BJ (cell line): ENCODE measurements around the gene NEU1. TPM values are rescaled to one million over a fixed set of nuclear protein-coding genes. Genes with fewer than 3 reads are reported as not detected.

Experiments used
- CTCF ChIA-PET: fragments of 350-600 bp; formaldehyde crosslinking; extraction: SDS; loops from one replicate; lab custom pipeline; 2021; ENCODE audit warnings: antibody characterized with exemption, inconsistent platforms; lab: Yijun Ruan, JAX
- POLR2A ChIA-PET: fragments of 300-600 bp; sonication (Branson Sonifier 250); formaldehyde crosslinking; extraction: SDS; loops from one replicate; lab custom pipeline; 2021; ENCODE audit warnings: antibody characterized with exemption; lab: Charles Lee
- DNase-seq: peaks from one replicate; pipeline ENCODE4 v3.0.0-alpha.2; 2011; ENCODE audit warnings: low read depth
- H3K27me3 ChIP-seq: 2 replicates; pipeline ENCODE4 v1.6.0; 2011; ENCODE audit warnings: low read length; ENCODE audit not compliant: control insufficient read depth, insufficient read depth
- H3K36me3 ChIP-seq: 2 replicates; pipeline ENCODE4 v1.5.1; 2011; ENCODE audit warnings: low read length; ENCODE audit not compliant: control insufficient read depth, insufficient read depth
- H3K4me3 ChIP-seq: 2 replicates; pipeline ENCODE4 v1.5.1; 2011; ENCODE audit warnings: low read depth, mild to moderate bottlenecking, control low read depth, low read length
- polyA plus RNA-seq: library from polyadenylated mRNA; depleted of rRNA; stranded (reverse); fragments of >200 nt; gene quantifications from 2 replicates; pipeline ENCODE4 v1.2.3, GENCODE V29; 2011
- TF ChIP-seq, protein P1 (sequence below): IDR thresholded peaks from 2 replicates; pipeline ENCODE4 v1.5.1; 2011; ENCODE audit warnings: low read depth, mild to moderate bottlenecking, control low read depth, inconsistent platforms, low read length, moderate library complexity; ENCODE audit not compliant: insufficient read depth

NEU1 gene
- polyA plus RNA-seq, 1 experiment, result 48.1 TPM

DNA sequence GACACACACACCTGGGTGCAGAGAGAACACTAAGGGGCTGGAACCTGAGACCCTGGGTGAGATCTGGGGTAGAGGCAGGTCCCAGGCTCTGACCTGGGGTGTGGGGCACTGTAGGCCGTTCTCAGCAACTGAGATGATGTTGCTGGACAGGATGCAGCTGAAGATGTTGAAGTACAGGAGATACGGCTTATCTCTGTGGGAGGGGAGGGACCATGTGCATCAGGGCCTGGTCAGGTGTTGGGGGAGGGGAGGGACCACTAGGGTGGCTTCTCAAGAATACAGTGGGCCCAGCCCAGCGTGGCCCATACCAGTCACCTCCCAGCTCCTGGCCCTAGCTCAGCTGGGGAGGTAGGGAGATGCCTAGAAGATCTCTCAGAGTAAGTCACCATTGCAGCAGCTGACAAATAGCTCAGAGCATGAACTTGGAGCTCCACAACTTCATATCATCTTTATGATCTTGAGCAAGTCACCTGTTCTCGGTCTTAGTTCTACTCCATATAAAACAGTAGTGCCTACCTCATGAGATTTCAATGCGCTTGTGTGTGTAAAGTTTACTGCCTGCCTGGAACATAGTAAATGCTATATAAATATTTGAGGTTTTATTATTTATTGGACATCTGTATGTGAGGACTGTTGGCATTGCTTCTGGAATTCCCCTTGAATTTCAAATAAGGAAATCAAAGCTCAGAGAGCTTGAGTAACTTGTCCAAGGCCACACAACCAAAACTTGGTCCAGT lies 12.4 kb upstream of the NEU1 start:
- Histone ChIP-seq H3K36me3 (peaks cover 4% of the 10 kb centered on the region; the same call in 1 of the 2 replicates), H3K4me3 (no peak overlapping the region), H3K27me3 (peaks cover 2% of the 10 kb centered on the region; the same call in 1 of the 2 replicates)
- ChIA-PET CTCF (interaction anchor here (0.9 to 2.7 kb wide), 2 partner anchors 14 to 194 kb away, joined by 3 to 24 read pairs; partner anchors contain the start of gene LY6G5C), POLR2A (interaction anchor here (0.6 kb wide), 1 partner anchor 12 kb away, joined by 3 read pairs; the partner anchor contains the start of gene NEU1)
- TF ChIP-seq, protein P1, sequence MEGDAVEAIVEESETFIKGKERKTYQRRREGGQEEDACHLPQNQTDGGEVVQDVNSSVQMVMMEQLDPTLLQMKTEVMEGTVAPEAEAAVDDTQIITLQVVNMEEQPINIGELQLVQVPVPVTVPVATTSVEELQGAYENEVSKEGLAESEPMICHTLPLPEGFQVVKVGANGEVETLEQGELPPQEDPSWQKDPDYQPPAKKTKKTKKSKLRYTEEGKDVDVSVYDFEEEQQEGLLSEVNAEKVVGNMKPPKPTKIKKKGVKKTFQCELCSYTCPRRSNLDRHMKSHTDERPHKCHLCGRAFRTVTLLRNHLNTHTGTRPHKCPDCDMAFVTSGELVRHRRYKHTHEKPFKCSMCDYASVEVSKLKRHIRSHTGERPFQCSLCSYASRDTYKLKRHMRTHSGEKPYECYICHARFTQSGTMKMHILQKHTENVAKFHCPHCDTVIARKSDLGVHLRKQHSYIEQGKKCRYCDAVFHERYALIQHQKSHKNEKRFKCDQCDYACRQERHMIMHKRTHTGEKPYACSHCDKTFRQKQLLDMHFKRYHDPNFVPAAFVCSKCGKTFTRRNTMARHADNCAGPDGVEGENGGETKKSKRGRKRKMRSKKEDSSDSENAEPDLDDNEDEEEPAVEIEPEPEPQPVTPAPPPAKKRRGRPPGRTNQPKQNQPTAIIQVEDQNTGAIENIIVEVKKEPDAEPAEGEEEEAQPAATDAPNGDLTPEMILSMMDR, result no peak
- no peak for DNase-seq

DNA sequence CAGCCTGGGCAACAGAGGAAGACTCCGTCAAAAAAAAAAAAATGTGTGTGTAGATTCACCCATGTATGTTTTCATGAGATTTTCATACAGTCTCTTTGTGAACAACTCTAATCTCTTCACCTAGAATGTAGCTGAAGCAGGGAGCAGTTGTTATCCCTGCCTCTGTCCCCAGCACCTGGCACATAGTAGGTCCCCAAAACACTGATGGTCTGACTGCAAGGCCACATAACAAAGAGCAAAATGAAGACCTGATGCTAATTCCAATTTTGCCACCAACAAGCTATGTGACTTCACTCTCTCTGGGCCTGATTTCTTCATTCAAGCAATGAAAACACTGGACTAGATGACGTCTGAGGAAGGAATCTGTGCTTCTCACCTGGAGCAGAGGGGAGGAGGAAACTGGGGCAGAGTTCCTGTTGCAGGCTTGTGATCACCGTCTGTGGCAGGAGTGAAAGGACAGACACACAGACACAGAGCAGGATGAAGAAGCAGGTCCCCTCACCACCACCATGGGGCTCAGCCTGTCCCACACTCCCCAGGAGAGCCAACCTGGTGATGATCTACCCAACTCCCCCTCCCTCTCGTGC lies 11.6 kb upstream of the NEU1 start:
- TF ChIP-seq, protein P1, result no peak
- no peaks in the 10 kb centered on the region for H3K36me3 ChIP-seq
- H3K27me3 ChIP-seq, result peaks cover 2% of the 10 kb centered on the region; the same call in 1 of the 2 replicates
- no peak overlapping the region for H3K4me3 ChIP-seq
- no peak for DNase-seq
- POLR2A ChIA-PET, result interaction anchor here (0.6 kb wide), 1 partner anchor 37 kb away, joined by 3 read pairs; no protein-coding TSS in a partner anchor
- CTCF ChIA-PET, result interaction anchor here (0.7 to 2.7 kb wide), 2 partner anchors 15 to 78 kb away, joined by 3 to 24 read pairs; no protein-coding TSS in a partner anchor

DNA sequence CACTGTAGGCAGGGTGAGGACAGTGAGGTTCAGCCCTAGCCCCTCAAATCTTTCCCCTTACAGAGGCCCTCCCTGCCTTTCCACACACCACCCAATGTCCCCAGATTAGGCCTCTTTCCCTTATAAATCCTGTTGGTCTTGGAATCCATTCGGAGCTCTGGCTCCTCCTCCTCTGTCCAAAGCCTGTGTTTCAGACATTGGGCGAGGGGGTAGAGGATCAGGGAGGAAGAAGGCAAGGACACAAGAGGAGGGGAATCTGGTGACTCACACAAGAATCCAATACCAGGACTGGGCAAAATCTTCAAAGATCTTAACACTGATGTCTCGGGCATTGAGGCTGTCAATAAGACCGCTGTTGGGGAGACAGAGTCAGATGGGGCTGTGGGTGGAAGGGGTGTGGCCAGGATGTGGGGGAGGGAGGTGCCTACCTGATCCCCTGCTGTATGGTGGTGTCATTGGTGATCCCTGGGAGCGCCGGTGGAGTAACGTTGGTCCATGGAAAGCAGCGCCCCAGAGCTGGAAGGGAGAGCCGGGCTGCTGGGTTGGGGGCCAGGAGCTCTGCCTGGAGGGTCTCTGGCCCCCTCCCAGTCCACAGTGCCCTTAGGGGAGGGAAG lies 8.5 kb upstream of the NEU1 start:
- Histone ChIP-seq H3K27me3 (peaks cover 2% of the 10 kb centered on the region; the same call in 1 of the 2 replicates), H3K36me3 (no peaks in the 10 kb centered on the region), H3K4me3 (no peak overlapping the region)
- ChIA-PET CTCF (interaction anchor here (0.7 to 3.3 kb wide), 2 partner anchors 18 to 142 kb away, joined by 4 to 9 read pairs; no protein-coding TSS in a partner anchor), POLR2A (no interaction called here)
- TF ChIP-seq, protein P1, result no peak
- DNase-seq, result no peak

DNA sequence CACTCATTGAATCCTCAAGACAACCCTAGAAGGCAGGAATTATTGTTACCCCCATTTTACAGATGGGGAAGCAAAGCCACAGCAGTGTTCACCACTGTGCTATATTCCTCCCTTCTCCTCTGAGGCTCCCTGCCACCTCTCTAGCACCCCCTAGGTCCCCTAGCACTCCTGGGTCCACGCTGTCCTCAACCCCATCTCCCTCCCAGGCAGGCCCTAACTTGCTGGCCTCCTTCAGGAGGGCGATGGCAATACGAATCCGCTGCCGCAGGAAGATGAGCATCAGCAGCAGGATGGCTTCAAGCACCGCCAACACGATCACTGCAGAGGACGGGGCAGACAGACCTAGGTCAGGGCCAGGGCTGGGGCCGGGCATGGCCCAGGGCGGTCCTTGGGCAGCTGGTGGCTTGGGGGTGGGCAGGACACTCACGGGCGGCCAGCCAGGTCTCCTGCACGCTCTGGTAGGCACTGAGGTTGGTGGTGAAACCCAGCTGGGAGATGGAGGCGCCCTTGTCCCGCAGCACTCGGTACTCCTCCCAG lies 7.8 kb upstream of the NEU1 start:
- CTCF ChIA-PET, result interaction anchor here (0.6 to 3.3 kb wide), 3 partner anchors 19 to 915 kb away, joined by 3 to 9 read pairs (median 4); no protein-coding TSS in a partner anchor
- DNase-seq, result no peak
- POLR2A ChIA-PET, result no interaction called here
- TF ChIP-seq, protein P1, result no peak
- H3K27me3 ChIP-seq, result peaks cover 2% of the 10 kb centered on the region; the same call in 1 of the 2 replicates
- H3K36me3 ChIP-seq, result no peaks in the 10 kb centered on the region
- no peak overlapping the region for H3K4me3 ChIP-seq
